SK-N-SH (cell line): ENCODE results near the gene GSK3B. TPM values are rescaled to one million over a fixed set of nuclear protein-coding genes. Genes with fewer than 3 reads are reported as not detected.

ENCODE experiments used
- CTCF ChIA-PET: fragments of 300-600, 350-600 bp; formaldehyde crosslinking; extraction: SDS; loops from one replicate; lab custom pipeline; 2021; lab: Yijun Ruan, JAX
- POLR2A ChIA-PET: fragments of 350-600 bp; sonication (Branson Sonifier 250); formaldehyde crosslinking; extraction: SDS; loops from one replicate; lab custom pipeline; 2020; ENCODE audit warnings: antibody characterized with exemption, inconsistent platforms; lab: Yijun Ruan, JAX
- DNase-seq: peaks from one replicate; pipeline ENCODE4 v3.0.0; 2012
- H2AFZ ChIP-seq: fragments of 200-600 bp; sonication (generic); 2 replicates; pipeline ENCODE4 v1.8.1; 2016; ENCODE audit warnings: antibody characterized with exemption, mild to moderate bottlenecking, low read depth
- H3F3A ChIP-seq: fragments of 200-600 bp; sonication (generic); replicated peaks from 2 replicates; pipeline ENCODE3; 2016; ENCODE audit warnings: antibody characterized with exemption, mild to moderate bottlenecking; ENCODE audit not compliant: insufficient read depth
- H3K27ac ChIP-seq, 2 experiments: fragments of 200-500 bp in 1 of 2; fragments of 200-600 bp in 1 of 2; sonication (Bioruptor generic) in 1 of 2; sonication (generic), shearing (Covaris generic) in 1 of 2; 2 replicates each; pipeline versions ENCODE4 v1.5.1 to v1.6.1; 2014 to 2016; ENCODE audit warnings: low read depth in 2 of 2, inconsistent platforms in 1 of 2, low read length in 1 of 2, mild to moderate bottlenecking in 1 of 2, mixed read lengths in 1 of 2
- H3K27me3 ChIP-seq: fragments of 200-600 bp; sonication (generic), shearing (Covaris generic); 2 replicates; pipeline ENCODE4 v1.6.1; 2016; ENCODE audit warnings: mixed run types; ENCODE audit not compliant: insufficient read depth
- H3K36me3 ChIP-seq, 2 experiments: fragments of 200-500 bp in 1 of 2; fragments of 200-600 bp in 1 of 2; sonication (Bioruptor generic) in 1 of 2; sonication (generic) in 1 of 2; replicated peaks in 1 of 2; 2 replicates each; pipeline versions ENCODE3 to v1.5.1; 2014 to 2016; ENCODE audit warnings: low read length in 1 of 2, mild to moderate bottlenecking in 1 of 2; ENCODE audit not compliant: insufficient read depth in 2 of 2, control insufficient read depth in 1 of 2
- H3K4me1 ChIP-seq, 2 experiments: fragments of 200-500 bp in 1 of 2; fragments of 200-600 bp in 1 of 2; sonication (Bioruptor generic) in 1 of 2; sonication (generic), shearing (Covaris generic) in 1 of 2; 2 replicates each; pipeline versions ENCODE4 v1.5.1 to v1.6.1; 2014 to 2016; ENCODE audit warnings: low read depth in 1 of 2, low read length in 1 of 2, mixed run types in 1 of 2; ENCODE audit not compliant: insufficient read depth in 2 of 2, control insufficient read depth in 1 of 2
- H3K4me2 ChIP-seq: fragments of 200-600 bp; sonication (generic), shearing (Covaris generic); 2 replicates; pipeline ENCODE4 v1.6.1; 2017; ENCODE audit warnings: mixed run types
- H3K4me3 ChIP-seq, 2 experiments: fragments of 200-500 bp in 1 of 2; fragments of 200-600 bp in 1 of 2; sonication (Bioruptor generic) in 1 of 2; sonication (generic), shearing (Covaris generic) in 1 of 2; 2 replicates each; pipeline versions ENCODE4 v1.5.1 to v1.8.1; 2014 to 2016; ENCODE audit warnings: low read depth in 2 of 2, inconsistent platforms in 1 of 2, low read length in 1 of 2, mild to moderate bottlenecking in 1 of 2, mixed read lengths in 1 of 2, moderate library complexity in 1 of 2
- H3K79me2 ChIP-seq: fragments of 200-600 bp; sonication (generic); 2 replicates; pipeline ENCODE4 v1.8.1; 2017; ENCODE audit warnings: mild to moderate bottlenecking; ENCODE audit not compliant: insufficient read depth
- H3K9ac ChIP-seq: fragments of 200-600 bp; sonication (generic); 2 replicates; pipeline ENCODE4 v1.6.1; 2017; ENCODE audit warnings: mixed run types
- H3K9me2 ChIP-seq: fragments of 200-600 bp; sonication (generic); 2 replicates; pipeline ENCODE4 v1.6.1; 2017; ENCODE audit warnings: mixed run types
- H3K9me3 ChIP-seq: fragments of 200-600 bp; sonication (generic); 2 replicates; pipeline ENCODE4 v1.6.1; 2017; ENCODE audit warnings: mixed run types, mild to moderate bottlenecking, moderate library complexity
- H4K20me1 ChIP-seq: fragments of 200-600 bp; sonication (generic); 2 replicates; pipeline ENCODE4 v1.6.1; 2017; ENCODE audit warnings: mild to moderate bottlenecking, mixed run types; ENCODE audit not compliant: insufficient read depth
- CHD2 ChIP-seq: fragments of 150-350 bp; IDR thresholded peaks from 2 replicates; pipeline ENCODE4 v1.6.1; 2018; ENCODE audit warnings: low read length; ENCODE audit not compliant: partially characterized antibody
- ELF1 ChIP-seq: IDR thresholded peaks from 2 replicates; pipeline ENCODE4 v1.4.0; 2012
- EP300 ChIP-seq, 2 experiments: IDR thresholded peaks; 2 replicates each; pipeline versions ENCODE4 v1.4.0 to v1.6.1; 2012; ENCODE audit warnings: borderline replicate concordance in 1 of 2, low read depth in 1 of 2, low read length in 1 of 2
- EZH2phosphoT487 ChIP-seq: fragments of 200-600 bp; sonication (generic); IDR thresholded peaks from 2 replicates; pipeline ENCODE4 v1.6.1; 2017; ENCODE audit warnings: low read depth, mixed run types, mild to moderate bottlenecking, antibody characterized with exemption, moderate library complexity, borderline replicate concordance
- FOSL2 ChIP-seq: IDR thresholded peaks from 2 replicates; pipeline ENCODE4 v1.4.0; 2012; ENCODE audit warnings: low read depth, mild to moderate bottlenecking, moderate library complexity, borderline replicate concordance
- FOXM1 ChIP-seq: IDR thresholded peaks from 2 replicates; pipeline ENCODE4 v1.4.0; 2012; ENCODE audit warnings: low read depth, mild to moderate bottlenecking
- JUND ChIP-seq: IDR thresholded peaks from 2 replicates; pipeline ENCODE4 v1.4.0; 2012
- MEF2A ChIP-seq: IDR thresholded peaks from 2 replicates; pipeline ENCODE4 v1.4.0; 2012; ENCODE audit warnings: low read depth, borderline replicate concordance
- MXI1 ChIP-seq: IDR thresholded peaks from 2 replicates; pipeline ENCODE4 v1.6.1; 2012; ENCODE audit warnings: mild to moderate bottlenecking, low read depth, low read length, improper control_type of control experiment
- NFIC ChIP-seq: IDR thresholded peaks from 2 replicates; pipeline ENCODE4 v1.4.0; 2012; ENCODE audit warnings: borderline replicate concordance
- NRF1 ChIP-seq: IDR thresholded peaks from 2 replicates; pipeline ENCODE4 v1.6.1; 2012; ENCODE audit warnings: low read depth, mild to moderate bottlenecking, low read length
- RAD21 ChIP-seq: IDR thresholded peaks from 2 replicates; pipeline ENCODE4 v1.6.1; 2012; ENCODE audit warnings: mild to moderate bottlenecking, low read length
- RFX5 ChIP-seq: IDR thresholded peaks from 2 replicates; pipeline ENCODE4 v1.6.1; 2012; ENCODE audit warnings: mild to moderate bottlenecking, improper control_type of control experiment, low read length
- SIN3A ChIP-seq: IDR thresholded peaks from 2 replicates; pipeline ENCODE4 v1.6.1; 2012; ENCODE audit warnings: low read depth, mild to moderate bottlenecking, low read length, moderate library complexity, borderline replicate concordance
- TCF12 ChIP-seq: IDR thresholded peaks from 2 replicates; pipeline ENCODE4 v1.4.0; 2012
- TEAD4 ChIP-seq: IDR thresholded peaks from 2 replicates; pipeline ENCODE4 v1.4.0; 2012; ENCODE audit warnings: mild to moderate bottlenecking, borderline replicate concordance; ENCODE audit not compliant: insufficient read depth
- USF1 ChIP-seq: IDR thresholded peaks from 2 replicates; pipeline ENCODE4 v1.4.0; 2012; ENCODE audit warnings: low read depth, borderline replicate concordance
- USF2 ChIP-seq: fragments of 150-350 bp; IDR thresholded peaks from 2 replicates; pipeline ENCODE4 v1.6.1; 2017; ENCODE audit warnings: antibody characterized with exemption, low read length, low read depth, borderline replicate concordance
- YY1 ChIP-seq: IDR thresholded peaks from 2 replicates; pipeline ENCODE4 v1.4.0; 2012; ENCODE audit warnings: low read depth, mild to moderate bottlenecking
- WGBS: methylation state at CpG from one replicate; pipeline ENCODE4 v1.1.6; 2017; ENCODE audit warnings: low lambda C conversion rate; 5-methylcytosine and 5-hydroxymethylcytosine counted together
- polyA plus RNA-seq, 3 experiments: library from polyadenylated mRNA; depleted of rRNA; stranded (reverse); fragments of >200 nt; gene quantifications; 2 replicates each; pipeline ENCODE4 v1.2.3, GENCODE V29; 2012
- TF ChIP-seq, protein P1 (sequence below): fragments of 200-600 bp; sonication (generic); IDR thresholded peaks from 2 replicates; pipeline ENCODE4 v1.6.1; 2017; ENCODE audit warnings: antibody characterized with exemption, mild to moderate bottlenecking, moderate library complexity
- TF ChIP-seq, protein P2 (sequence below): fragments of 150-350 bp; IDR thresholded peaks from 2 replicates; pipeline ENCODE4 v1.6.1; 2016; ENCODE audit warnings: mild to moderate bottlenecking, low read depth, low read length

GSK3B gene
- polyA plus RNA-seq, 1 of the 3 experiments (the other 2 are of a cell fraction) = 15.9 TPM

DNA sequence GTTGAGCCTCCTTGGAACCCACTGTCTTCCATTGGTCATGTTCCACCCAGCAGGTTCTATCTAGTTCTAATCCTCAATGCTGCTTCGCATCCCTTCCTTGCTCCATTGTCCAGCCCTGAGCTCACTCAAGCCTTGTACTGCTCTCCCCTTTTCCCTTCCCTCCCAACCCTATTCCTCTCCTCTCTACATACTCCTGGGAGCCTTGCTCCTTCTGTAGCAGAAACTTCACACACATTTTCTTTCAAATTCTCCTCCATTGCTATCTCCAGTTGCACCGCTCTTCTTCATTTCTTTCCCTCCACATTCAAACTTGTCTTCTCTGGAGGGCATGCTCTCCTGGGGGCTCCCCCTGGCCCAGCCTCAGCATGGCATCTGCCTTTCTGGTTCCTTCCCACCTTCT is 297.9 kb downstream of the GSK3B start:
- Histone ChIP-seq H3K4me3 (no peak overlapping the region), H4K20me1 (no peaks in the 10 kb centered on the region), H3K9me3 (no peaks in the 10 kb centered on the region), H3K36me3 (no peaks in the 10 kb centered on the region), H3K4me2 (no peak overlapping the region), H3K27ac (no peak overlapping the region), H3K4me1 (no peaks in the 10 kb centered on the region), H3F3A (no peaks in the 10 kb centered on the region), H3K79me2 (no peaks in the 10 kb centered on the region), H2AFZ (no peak overlapping the region), H3K9me2 (no peaks in the 10 kb centered on the region), H3K9ac (no peak overlapping the region)
- 100% methylated on average over 2 of the region's 2 CpGs for whole genome bisulfite sequencing
- POLR2A ChIA-PET = no interaction called here
- CTCF ChIA-PET = no interaction called here
- no peak for TF ChIP-seq SIN3A
- TF ChIP-seq NRF1 = no peak
- TF ChIP-seq MEF2A = no peak
- TF ChIP-seq, protein P1, sequence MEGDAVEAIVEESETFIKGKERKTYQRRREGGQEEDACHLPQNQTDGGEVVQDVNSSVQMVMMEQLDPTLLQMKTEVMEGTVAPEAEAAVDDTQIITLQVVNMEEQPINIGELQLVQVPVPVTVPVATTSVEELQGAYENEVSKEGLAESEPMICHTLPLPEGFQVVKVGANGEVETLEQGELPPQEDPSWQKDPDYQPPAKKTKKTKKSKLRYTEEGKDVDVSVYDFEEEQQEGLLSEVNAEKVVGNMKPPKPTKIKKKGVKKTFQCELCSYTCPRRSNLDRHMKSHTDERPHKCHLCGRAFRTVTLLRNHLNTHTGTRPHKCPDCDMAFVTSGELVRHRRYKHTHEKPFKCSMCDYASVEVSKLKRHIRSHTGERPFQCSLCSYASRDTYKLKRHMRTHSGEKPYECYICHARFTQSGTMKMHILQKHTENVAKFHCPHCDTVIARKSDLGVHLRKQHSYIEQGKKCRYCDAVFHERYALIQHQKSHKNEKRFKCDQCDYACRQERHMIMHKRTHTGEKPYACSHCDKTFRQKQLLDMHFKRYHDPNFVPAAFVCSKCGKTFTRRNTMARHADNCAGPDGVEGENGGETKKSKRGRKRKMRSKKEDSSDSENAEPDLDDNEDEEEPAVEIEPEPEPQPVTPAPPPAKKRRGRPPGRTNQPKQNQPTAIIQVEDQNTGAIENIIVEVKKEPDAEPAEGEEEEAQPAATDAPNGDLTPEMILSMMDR = no peak
- TF ChIP-seq NFIC = no peak
- no peak for TF ChIP-seq FOXM1
- TF ChIP-seq FOSL2 = no peak
- no peak for TF ChIP-seq TEAD4
- TF ChIP-seq, protein P2, sequence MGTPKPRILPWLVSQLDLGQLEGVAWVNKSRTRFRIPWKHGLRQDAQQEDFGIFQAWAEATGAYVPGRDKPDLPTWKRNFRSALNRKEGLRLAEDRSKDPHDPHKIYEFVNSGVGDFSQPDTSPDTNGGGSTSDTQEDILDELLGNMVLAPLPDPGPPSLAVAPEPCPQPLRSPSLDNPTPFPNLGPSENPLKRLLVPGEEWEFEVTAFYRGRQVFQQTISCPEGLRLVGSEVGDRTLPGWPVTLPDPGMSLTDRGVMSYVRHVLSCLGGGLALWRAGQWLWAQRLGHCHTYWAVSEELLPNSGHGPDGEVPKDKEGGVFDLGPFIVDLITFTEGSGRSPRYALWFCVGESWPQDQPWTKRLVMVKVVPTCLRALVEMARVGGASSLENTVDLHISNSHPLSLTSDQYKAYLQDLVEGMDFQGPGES = no peak
- no peak for TF ChIP-seq JUND
- TF ChIP-seq USF1 = no peak
- no peak for TF ChIP-seq EZH2phosphoT487
- TF ChIP-seq, all 33 proteins: peak for 0
- H3K27me3 ChIP-seq = no peaks in the 10 kb centered on the region; the same call in 1 of the 2 replicates
- no peak for DNase-seq

GRCh38 chr3:119795849-119796248 is 298.4 kb downstream of the GSK3B start:
- no peaks in the 10 kb centered on the region; the same call in 1 of the 2 replicates for H3K27me3 ChIP-seq
- H3K79me2 ChIP-seq = no peaks in the 10 kb centered on the region
- no peaks in the 10 kb centered on the region for H3K9me3 ChIP-seq
- no peak overlapping the region for H3K27ac ChIP-seq
- no peaks in the 10 kb centered on the region for H3K4me1 ChIP-seq
- no peak overlapping the region for H3K9ac ChIP-seq
- CTCF ChIA-PET = no interaction called here
- H3F3A ChIP-seq = no peaks in the 10 kb centered on the region
- no peak overlapping the region for H2AFZ ChIP-seq
- no peak overlapping the region for H3K4me3 ChIP-seq
- TF ChIP-seq EP300 (IDR thresholded peaks at IDR 0.05; ENCODE audit: borderline replicate concordance in 1 of 2, low read depth in 1 of 2, low read length in 1 of 2) (no peak), RFX5 (no peak), RAD21 (no peak), USF2 (no peak), TCF12 (no peak), YY1 (no peak), FOSL2 (no peak), FOXM1 (no peak), CHD2 (no peak), MXI1 (no peak), ELF1 (no peak)
- TF ChIP-seq, protein P1 = no peak
- TF ChIP-seq, all 33 proteins: peak for 0
- Histone ChIP-seq H3K9me2 (no peaks in the 10 kb centered on the region), H3K36me3 (no peaks in the 10 kb centered on the region), H3K4me2 (no peak overlapping the region), H4K20me1 (no peaks in the 10 kb centered on the region)
- POLR2A ChIA-PET = no interaction called here
- 69% methylated on average over 3 of the region's 3 CpGs for WGBS
- no peak for DNase-seq
